ENCODE measurements around the gene SYTL2. TPM values are rescaled to one million over a fixed set of nuclear protein-coding genes. Genes with fewer than 3 reads are reported as not detected.

The SYTL2 gene
- total RNA-seq, 1 donor from 2014 or later, result 4.7 TPM

GRCh38 chr11:85767246-85767945 is 43.5 kb downstream of the SYTL2 start:
- Mint-ChIP-seq H3K9me3 (ENCODE audit: low read depth) (peaks cover 5% of the 10 kb centered on the region), H3K27ac (no peak overlapping the region), H3K36me3 (ENCODE audit: insufficient read depth) (no peaks in the 10 kb centered on the region), H3K27me3 (peaks cover 3% of the 10 kb centered on the region), H3K4me1 (ENCODE audit: low read depth) (no peaks in the 10 kb centered on the region), H3K4me3 (ENCODE audit: low read depth) (no peak overlapping the region)
- DNase-seq (ENCODE audit: low spot score, unreplicated experiment), result no peak
- TF ChIP-seq, protein P1, sequence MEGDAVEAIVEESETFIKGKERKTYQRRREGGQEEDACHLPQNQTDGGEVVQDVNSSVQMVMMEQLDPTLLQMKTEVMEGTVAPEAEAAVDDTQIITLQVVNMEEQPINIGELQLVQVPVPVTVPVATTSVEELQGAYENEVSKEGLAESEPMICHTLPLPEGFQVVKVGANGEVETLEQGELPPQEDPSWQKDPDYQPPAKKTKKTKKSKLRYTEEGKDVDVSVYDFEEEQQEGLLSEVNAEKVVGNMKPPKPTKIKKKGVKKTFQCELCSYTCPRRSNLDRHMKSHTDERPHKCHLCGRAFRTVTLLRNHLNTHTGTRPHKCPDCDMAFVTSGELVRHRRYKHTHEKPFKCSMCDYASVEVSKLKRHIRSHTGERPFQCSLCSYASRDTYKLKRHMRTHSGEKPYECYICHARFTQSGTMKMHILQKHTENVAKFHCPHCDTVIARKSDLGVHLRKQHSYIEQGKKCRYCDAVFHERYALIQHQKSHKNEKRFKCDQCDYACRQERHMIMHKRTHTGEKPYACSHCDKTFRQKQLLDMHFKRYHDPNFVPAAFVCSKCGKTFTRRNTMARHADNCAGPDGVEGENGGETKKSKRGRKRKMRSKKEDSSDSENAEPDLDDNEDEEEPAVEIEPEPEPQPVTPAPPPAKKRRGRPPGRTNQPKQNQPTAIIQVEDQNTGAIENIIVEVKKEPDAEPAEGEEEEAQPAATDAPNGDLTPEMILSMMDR (IDR thresholded peaks at IDR 0.05; ENCODE audit: unreplicated experiment), result no peak

DNA sequence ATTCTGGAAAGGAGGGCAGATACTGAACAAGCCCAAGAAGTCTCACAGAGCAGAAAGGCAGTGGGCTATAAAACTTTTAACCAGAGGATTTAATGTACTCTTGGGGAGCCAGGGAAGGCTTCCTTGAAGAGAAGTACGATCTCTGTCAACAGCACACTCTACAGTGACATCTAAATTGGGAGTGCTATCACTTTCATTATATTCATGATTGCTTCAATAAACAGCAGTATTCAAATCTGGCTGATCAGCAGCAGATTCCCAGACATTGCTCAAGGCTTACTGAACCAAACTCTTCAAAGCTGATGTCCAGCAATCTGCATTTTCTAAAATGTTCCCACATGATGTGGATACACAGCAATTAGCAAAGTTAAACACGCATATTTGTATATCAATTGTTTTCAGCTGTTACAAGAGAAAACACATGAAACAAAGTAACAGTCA is 44.2 kb downstream of the SYTL2 start:
- DNase-seq (ENCODE audit: low spot score, unreplicated experiment), result no peak
- H3K4me3 Mint-ChIP-seq (ENCODE audit: low read depth), result no peak overlapping the region
- H3K36me3 Mint-ChIP-seq (ENCODE audit: insufficient read depth), result no peaks in the 10 kb centered on the region
- peaks cover 5% of the 10 kb centered on the region for H3K9me3 Mint-ChIP-seq (ENCODE audit: low read depth)
- no peaks in the 10 kb centered on the region for H3K4me1 Mint-ChIP-seq (ENCODE audit: low read depth)
- TF ChIP-seq, protein P1 (IDR thresholded peaks at IDR 0.05; ENCODE audit: unreplicated experiment), result no peak
- no peak overlapping the region for H3K27ac Mint-ChIP-seq
- H3K27me3 Mint-ChIP-seq, result peaks cover 3% of the 10 kb centered on the region

- TF ChIP-seq, protein P1 (IDR thresholded peaks at IDR 0.05; ENCODE audit: unreplicated experiment), result no peak
- H3K36me3 Mint-ChIP-seq (ENCODE audit: insufficient read depth), result no peaks in the 10 kb centered on the region
- no peaks in the 10 kb centered on the region for H3K9me3 Mint-ChIP-seq (ENCODE audit: low read depth)
- H3K27me3 Mint-ChIP-seq, result peaks cover 3% of the 10 kb centered on the region
- no peak overlapping the region for H3K27ac Mint-ChIP-seq
- no peak overlapping the region for H3K4me3 Mint-ChIP-seq (ENCODE audit: low read depth)
- no peak for DNase-seq (ENCODE audit: low spot score, unreplicated experiment)
- H3K4me1 Mint-ChIP-seq (ENCODE audit: low read depth), result no peaks in the 10 kb centered on the region
Measured at GRCh38 chr11:85764796-85765195, 46.1 kb downstream of the SYTL2 start.

- no peaks in the 10 kb centered on the region for H3K36me3 Mint-ChIP-seq (ENCODE audit: insufficient read depth)
- H3K4me3 Mint-ChIP-seq (ENCODE audit: low read depth), result no peak overlapping the region
- no peak for DNase-seq (ENCODE audit: low spot score, unreplicated experiment)
- peaks cover 3% of the 10 kb centered on the region for H3K27me3 Mint-ChIP-seq
- H3K9me3 Mint-ChIP-seq (ENCODE audit: low read depth), result no peaks in the 10 kb centered on the region
- TF ChIP-seq, protein P1 (IDR thresholded peaks at IDR 0.05; ENCODE audit: unreplicated experiment), result no peak
- no peak overlapping the region for H3K27ac Mint-ChIP-seq
- H3K4me1 Mint-ChIP-seq (ENCODE audit: low read depth), result no peaks in the 10 kb centered on the region
Measured at GRCh38 chr11:85762226-85762625, 48.7 kb downstream of the SYTL2 start.

DNA sequence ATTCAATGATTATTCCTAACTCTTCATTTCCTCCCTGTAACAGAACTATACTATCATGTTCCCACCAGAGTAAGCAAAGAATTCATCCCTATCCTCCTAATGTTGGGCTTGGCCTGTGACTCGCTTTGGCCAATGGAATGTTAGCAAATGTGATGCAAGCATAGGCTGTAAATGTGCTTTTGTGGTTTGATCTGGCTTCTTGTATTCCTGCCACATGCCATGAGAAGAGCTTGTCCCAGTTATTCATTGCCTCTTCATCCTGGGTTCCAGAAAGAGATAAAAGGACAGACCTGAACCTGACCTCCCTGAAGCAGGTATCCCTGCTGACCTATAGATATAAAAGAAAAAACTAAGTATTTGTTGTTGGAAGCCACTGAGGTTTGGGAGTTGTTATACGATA is 51.0 kb downstream of the SYTL2 start:
- no peak for DNase-seq (ENCODE audit: low spot score, unreplicated experiment)
- no peaks in the 10 kb centered on the region for H3K36me3 Mint-ChIP-seq (ENCODE audit: insufficient read depth)
- peaks cover 3% of the 10 kb centered on the region for H3K27me3 Mint-ChIP-seq
- TF ChIP-seq, protein P1 (IDR thresholded peaks at IDR 0.05; ENCODE audit: unreplicated experiment), result no peak
- no peak overlapping the region for H3K27ac Mint-ChIP-seq
- no peaks in the 10 kb centered on the region for H3K9me3 Mint-ChIP-seq (ENCODE audit: low read depth)
- no peak overlapping the region for H3K4me3 Mint-ChIP-seq (ENCODE audit: low read depth)
- no peaks in the 10 kb centered on the region for H3K4me1 Mint-ChIP-seq (ENCODE audit: low read depth)

Data from progenitor cell of endocrine pancreas (in vitro differentiated cells).